ENCODE measurements around the gene TRPV5.
"Not testable (repeated sequence)": the region's sequence is repeated elsewhere in the genome, so short reads cannot be mapped to it uniquely, and the experiment has no call there.

TRPV5 gene

DNA sequence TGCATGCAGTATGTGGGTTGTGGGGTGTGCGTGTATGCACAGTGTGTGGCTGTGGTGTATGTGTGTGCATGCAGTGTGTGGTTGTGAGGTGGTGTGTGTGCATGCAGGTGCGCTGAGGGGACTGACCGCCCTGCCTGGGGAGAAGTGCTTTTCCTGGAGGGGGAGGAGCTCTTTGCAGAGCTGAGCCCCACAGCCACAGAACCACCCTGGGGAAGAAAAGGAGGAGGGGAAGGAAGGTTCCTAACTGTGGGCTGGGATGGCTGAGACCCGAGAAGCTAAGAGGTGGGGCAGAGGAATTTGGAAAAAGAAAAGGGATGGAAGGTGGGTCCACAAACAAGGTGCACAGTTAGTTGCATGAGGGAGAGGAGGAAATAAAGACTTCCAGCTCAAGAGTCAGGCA is at the start of gene TRPV5:
Gene TRPV5, minus strand, starts transcription at position 123 of the 400 bp plus-strand sequence. CDS start 287 bp downstream, outside the sequence.
- FAIRE-seq: no peak

DNA sequence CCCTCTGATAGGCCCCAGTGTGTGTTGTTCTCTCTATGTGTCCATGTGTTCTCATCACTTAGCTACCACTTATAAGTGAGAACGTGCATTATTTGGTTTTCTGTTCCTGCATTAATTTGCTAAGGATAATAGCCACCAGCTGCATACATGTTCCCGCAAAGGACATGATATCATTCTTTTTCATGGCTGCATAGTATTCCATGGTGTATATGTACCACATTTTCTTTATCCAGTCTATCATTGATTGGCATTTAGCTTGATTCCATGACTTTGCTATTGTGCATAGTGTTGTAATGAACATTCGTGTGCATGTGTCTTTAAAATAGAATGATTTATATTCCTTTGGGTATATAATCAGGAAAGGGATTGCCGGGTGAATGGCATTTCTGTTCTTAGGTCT is 44.9 kb upstream of the TRPV5 start:
- not testable (repeated sequence) for FAIRE-seq

DNA sequence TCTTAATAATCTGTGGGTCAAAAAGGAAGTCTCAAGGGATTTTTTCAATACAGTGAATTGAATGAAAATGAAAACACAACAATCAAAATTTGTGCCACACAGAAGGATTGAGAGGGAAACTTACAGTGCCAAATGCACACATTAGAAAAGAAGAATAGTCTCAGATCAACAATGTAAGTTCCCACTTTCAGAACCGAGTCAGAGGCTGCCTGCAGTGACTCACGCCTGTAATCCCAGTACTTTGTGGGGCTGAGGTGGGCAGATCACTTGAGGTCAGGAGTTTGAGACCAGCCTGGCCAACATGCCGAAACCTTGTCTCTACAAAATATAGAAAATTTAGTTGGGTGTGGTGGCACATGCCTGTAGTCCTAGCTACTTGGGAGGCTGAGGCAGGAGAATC is 41.1 kb upstream of the TRPV5 start:
- FAIRE-seq: no peak

DNA sequence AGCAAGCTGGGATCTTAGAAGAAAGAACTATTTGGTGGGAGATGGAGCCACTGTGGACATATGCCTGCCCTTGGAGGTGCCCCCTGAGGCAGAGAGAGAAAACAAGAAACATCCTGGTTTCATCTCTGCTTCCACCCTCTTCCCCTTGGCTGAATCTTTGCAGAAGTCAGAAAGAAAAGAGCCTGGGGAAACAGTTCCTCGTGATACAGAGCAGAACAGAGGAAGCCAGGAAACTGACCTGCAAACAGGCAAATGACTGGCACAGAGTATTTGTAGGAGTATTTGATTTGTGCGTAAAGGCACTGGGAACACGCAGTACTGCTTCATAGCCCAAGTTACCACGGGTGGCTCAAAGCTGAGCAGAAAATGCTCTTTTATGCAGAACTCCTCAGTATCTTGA is 35.6 kb upstream of the TRPV5 start:
- FAIRE-seq: no peak

DNA sequence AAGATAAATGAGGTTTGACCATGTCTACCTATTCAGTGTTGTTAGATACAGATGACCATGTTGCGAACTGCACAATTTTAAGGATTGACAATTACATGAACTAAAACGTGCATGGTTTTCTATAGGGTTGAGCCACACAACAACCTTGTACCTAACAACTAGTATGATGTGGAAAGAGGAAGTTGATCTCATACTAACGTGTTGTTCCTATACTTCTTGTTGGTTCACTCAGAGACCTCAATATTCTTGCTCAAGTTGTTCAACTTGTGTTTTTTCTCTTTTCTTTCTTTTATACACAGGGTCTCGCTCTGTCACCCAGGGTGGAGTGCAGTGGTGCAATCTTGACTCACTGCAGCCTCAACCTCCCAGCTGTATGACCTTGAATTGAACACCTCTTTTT is 34.7 kb upstream of the TRPV5 start:
- no peak for FAIRE-seq

DNA sequence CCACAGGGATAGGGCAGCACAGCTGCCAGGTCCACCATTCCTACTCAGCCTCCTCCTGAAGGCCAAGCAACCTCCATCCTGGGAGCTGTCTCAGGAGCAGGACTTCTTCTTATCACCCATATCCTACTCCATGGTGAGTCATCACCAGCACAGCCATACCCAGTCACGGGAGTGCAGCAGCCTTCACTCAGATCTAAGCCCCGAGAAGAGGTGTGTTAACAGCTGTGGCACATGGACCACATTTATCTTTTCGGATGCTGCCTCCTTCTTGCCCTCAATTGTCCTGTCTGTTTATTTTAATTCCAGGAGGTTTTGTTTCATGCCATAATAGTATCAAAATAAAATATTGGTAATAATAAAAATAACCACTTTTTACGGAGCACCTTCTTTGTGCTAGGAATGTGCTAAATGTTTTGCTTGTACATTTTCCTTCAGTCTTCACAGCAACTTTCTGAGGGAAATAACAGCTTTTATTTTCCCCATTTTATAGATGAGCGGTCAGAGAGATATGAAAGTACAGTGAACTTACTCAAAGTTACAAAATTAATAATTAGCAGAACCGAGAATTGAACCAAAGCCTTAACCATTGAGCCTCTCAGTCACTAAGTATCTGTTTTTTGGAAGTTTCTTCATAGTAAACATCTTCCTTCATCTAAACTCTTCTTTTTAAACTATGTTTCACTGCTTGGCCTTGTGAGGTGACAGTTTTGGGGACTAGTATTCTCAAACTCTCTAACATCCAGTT is 31.1 kb upstream of the TRPV5 start:
- no peak for FAIRE-seq

DNA sequence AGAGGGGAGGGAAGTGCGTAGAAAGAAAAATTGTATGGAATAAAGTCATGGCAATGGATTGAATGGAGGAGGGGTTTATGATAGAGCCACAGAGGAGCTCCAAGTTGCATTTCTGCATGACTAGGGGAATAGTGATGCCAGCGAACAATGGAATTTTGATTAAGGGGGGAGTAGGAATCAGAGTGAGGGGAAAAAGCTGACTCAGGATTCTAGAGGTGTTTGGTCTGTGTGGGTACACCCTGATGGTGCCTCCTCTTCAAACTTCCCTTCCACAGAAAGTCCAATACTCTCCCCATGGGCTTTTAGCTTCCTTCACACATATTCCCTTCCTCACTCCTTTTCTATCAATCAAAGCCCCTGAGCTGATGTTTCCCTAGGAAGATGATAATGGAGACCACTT is 30.4 kb upstream of the TRPV5 start:
- no peak for FAIRE-seq

DNA sequence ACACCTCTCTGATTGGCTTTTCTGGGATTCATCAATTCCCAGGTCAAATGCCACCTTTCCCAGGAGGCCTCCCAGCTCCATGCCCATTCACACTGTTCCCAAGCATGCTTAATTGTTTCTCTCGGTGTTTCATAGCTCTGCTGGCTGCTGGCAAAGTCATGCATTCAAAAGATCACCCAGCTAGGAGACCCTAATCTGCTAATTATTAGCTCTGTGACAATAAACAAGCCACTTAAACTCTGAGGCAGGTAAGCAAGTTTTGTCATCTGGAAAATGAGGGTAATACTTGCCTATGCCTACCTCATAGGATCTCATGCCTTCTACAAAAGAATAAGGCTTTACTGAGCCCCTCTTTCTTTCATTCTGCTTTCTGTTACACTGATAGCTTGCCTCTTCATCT is 29.4 kb upstream of the TRPV5 start:
- no peak for FAIRE-seq

DNA sequence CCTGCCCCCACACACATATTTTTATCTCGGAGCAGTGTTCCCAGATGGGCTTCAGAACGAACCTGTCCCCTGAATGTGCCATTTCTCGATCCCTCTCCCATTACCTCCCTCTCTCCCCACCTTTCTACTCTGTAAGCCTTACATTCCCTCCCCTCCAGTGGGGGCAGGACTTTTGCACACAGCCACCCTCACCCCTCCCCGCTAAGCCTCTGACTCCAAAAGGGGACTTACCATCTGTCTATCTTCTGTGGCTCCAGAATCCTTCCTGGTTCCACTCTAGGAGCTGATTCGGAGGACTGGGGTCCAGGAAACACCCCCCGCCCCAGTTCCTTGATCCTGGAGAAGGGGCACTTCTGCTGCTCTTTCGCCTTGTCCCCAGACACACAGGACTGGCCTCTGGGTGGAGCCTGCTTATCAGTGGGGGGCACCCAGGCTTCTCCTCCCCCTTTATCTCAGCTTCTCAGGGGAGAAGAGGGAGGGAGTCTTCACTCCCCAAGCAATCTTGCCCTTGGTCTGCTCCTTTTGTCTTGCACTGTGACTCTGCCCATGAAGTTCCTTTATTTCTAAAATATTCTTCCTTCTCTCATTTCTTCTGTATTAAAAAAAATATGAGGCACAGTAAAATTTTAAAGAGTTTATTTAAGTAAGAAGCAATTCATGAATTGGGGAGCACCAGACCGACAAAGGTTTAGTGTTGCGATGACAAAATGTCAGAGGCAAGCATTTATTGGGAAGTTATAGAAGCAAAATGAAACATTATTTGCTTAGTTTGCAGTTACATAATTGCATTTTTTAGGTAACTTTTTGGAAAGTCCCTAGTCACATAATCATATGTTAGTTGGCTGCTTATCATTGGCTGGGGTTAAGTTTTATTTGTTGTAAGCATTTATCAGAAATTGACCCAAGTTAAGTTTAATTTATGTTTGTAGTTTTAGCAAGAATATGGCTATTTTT is 28.7 kb upstream of the TRPV5 start, which contains the start of gene KEL:
Gene KEL, minus strand, starts transcription at position 391 of the 954 bp plus-strand sequence. Its CDS starts 157 bp downstream, at position 234.
- no peak for FAIRE-seq

DNA sequence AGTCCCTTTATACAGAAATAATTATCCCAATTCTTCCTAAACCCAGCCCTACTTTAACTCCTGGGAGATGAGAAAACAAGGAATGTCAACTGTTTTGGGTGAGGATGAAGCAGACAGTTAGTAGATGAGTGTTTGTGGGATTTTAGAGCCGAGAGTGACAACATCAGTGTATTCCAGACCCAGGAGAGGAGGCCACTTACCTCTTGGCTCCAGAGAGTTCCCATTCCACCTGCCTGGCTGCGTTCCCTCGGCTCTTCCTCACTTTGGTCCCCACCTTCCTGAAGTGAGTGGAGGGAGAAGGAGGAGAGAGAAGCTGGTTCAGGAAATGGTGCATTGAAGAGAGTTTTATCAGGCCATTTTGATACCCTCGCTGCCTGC is 28.0 kb upstream of the TRPV5 start:
- FAIRE-seq: no peak

DNA sequence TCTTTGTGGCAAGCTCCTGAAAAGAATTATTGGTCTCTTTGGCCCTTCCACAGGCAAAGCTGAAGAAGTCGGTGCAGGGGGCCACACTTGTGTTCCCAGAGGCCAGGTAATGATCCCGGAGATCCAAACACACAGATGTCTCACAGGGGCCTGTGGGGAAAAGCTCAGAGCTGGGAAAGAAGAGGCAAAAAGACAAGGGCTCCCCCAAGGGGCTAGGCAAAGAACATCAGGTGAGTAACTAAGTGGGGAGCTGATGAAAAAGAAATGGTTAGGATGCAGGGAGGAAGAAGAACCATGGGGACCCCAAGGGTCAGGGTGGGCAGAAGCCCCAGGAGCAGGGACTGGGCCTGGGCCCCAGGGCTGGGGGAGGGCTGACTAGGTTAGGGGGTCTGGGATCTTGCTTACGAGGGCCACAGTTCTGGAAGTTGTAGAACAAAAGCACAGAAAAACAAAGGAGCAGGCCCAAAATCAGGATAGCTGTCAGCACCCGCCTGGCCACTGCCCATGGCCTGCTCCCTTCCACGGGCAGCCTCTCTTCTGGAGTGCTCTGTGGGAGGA is 27.5 kb upstream of the TRPV5 start:
- FAIRE-seq: no peak

DNA sequence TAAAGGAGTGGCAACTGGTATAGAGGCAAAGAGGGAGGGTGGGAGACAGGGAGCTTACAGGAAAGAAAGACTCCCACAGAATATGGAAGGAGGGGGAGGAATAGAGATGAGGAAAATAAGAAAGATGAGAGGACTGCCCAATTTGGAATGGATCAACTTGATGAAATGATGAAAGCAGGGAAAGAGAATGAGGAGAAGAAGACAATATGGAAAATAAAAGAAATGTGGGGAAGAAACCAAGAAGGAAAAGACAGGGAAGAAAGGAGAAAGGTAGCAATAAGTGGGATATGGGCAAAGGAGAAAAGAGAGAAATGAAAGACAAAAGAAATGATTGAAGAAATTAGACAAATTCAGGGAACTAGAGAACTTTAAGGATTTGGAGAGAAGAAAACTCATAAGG is 25.7 kb upstream of the TRPV5 start:
- no peak for FAIRE-seq

DNA sequence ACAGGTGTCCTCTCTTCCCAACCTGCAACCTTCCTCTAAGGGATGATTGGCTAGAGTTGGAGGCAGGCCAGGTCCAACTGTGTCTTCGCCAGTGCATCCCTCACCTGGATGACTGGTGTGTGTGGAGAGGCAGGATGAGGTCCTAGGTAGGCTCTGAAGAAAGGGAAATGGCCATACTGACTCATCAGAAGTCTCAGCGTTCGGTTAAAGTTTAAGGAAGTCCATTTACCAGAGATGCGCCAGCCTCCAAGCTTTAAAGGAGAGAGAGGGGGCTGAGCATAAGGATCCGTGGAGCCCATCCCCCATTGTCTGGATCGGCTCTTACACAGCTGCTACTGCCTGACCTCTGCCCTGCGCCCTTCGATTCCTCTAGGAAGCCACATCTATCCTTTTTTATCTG is 24.2 kb upstream of the TRPV5 start:
- no peak for FAIRE-seq

DNA sequence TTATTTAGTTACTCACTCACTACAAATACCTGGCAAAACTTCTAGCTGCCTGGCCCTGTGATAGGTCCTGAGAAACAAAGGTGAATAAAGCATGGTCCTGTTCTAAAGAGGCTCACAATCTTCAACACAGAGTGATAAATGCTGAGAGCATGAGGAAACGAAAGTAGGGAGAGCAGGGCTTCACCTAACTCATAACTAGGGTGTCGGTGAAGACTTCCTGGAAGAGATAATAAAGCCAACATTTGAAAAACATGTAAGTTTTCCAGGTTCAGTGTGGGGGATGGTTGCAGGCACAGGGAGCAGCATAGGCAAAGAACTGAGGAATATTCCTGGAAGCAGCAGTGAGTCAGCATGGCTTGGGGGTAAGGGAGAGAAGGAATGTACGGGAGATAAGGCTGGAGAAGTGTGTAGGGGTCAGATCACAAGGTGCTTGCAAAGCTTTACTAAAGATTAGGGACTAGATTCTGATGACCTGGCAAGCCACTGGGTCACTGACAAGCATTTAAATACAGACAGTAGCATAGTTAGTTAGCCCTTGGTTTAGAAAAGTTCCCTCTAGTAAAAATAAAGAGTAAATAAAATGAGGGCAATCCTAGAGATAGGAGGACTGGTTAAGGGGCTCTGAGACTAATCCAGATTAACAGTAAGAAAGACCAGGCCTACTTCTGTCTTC is 23.5 kb upstream of the TRPV5 start:
- FAIRE-seq: no peak

DNA sequence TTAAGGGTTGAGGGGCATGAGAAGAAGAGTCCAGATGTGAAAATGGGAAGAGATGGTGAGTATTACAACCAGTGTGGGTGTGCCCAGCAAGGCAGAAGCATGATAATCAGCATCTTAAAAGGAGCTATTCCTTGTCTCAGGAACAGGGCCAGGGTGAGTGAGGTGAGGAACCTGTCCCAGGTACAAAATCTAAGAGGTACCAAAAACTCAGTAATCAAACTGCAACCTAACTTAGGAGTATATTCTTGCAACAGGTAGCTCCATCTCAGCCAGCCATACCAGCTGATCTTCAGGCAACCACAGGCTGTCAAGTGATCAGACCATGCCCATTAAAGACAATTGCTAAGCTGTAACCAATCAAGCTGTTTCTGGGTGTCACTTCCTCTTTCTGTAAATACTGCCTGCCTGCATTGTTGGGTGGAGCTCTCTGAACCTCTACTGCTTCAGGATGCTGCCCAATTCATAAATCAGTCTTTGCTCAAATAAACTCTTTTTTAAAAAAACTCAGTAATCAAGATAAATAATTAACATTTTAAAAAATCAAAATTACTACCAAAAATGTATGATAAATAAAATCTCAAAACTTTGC is 21.2 kb upstream of the TRPV5 start:
- no peak for FAIRE-seq

DNA sequence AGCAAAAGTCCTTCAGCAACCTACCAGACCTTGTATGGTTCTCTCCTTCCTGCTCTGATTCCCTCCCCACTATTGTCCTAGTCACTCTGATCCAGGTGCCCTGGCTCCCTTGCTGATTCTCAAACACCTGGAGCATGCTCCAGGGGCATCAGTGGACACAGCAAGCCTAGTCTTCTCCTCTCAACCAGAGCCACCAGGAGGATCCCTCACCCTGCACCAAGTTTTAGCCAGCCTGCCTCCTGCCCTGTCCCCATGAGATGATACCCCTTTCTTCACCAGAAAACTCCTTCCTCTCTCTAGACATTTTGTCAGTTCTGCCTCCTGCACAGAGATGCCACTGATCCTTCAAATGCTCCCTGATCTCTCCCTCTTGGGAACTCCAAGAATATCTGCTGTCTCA is 16.7 kb upstream of the TRPV5 start:
- no peak for FAIRE-seq

DNA sequence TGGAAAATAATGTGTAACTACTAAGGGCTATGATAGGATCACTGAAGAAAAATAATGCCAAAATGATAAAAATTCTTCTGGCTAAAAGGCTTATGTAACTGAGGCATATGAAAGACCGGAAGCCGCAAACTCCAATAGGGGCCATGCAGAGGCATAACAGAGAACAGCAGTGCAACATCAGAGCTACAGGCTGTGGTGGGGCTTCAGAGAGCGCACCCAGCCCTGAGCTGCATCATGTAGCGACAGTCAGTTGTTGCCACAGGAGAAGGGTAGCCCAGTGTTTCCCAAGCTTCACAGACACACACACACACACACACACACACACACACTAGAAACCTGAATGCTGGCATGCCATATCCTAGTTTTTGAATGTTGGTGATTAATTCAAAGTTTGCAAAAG is 15.1 kb upstream of the TRPV5 start:
- FAIRE-seq: no peak

DNA sequence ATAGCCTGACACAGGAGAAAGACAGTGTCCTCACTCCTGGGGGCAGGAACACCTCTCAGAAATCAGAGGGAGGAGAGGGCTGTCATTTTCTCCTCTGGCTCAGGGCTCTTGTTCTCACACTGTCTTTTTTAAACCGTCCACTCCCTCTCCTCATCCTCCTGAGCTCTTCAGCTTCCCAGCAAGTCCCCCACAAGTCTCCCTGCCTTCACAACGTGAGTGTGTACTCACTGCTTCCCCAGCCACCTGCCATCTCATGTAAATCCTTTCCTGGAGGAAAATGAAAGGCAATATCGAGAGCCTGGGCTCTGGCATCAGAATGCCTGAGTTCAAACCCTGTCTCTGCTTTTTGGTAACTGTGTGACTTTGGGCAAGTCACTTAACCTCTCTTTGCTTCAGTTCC is 11.5 kb upstream of the TRPV5 start:
- no peak for FAIRE-seq

DNA sequence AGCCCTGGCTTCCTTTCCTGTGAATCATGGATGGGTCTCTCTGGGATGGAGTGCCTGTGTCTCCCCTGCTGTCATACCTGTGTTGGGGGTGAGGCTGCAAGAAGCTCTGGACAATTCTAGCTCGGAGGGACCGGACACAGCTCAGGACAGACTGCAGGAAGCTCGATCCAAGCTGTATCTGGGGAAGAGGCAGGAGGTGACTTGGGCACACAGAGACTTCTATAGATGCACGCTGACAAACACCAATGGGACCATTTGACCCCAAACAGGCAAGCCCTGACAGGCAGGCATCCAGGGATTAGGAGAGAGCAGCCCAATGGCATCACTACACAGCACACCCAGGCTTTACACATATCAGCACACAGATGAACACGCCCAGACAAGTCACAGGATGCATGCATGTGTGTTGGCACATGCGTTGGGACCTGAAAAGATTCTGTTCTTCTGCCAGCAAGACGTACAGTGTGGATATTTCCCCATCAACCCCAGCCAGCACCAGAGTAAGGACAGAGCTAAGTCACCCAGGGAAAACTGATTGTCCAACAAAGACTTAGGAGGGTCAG is 10.2 kb upstream of the TRPV5 start:
- no peak for FAIRE-seq

DNA sequence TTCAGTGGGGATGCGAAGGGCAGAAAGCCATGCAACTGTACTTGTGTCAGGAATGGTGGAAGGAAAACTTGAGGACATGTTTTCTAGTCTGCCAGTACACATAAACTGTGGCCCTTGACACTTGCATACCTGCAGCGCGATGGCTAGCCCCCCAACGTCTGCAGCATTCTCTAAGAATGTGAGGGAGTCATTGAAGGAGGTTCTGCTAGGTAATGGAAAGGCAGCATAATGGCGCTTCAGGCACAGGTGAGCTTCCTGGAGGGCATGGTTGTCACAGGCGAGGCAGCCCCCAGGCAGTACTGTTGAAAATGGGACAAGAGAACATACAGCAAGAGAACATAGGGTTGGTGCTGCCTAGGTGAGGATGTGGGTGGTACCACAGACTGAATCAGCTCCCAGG is 9.2 kb upstream of the TRPV5 start:
- FAIRE-seq: no peak

DNA sequence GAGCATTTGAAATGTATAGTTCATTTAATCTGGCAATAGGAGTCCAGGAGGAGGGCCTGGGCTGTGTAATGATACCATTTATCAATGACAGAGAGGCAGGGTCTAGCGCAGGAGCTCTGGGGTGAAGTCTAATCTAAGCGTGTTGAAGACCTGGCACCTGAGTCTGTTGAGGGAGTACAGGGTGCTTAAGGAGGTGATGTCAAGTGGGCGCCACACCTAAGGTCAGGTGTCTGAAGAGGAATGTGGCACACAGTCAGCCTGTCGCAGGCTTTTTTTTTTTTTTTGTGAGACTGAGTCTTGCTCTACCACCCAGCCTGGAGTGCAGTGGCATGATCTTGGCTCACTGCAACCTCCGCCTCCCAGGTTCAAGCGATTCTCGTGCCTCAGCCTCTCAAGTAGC is 8.0 kb upstream of the TRPV5 start:
- no peak for FAIRE-seq

DNA sequence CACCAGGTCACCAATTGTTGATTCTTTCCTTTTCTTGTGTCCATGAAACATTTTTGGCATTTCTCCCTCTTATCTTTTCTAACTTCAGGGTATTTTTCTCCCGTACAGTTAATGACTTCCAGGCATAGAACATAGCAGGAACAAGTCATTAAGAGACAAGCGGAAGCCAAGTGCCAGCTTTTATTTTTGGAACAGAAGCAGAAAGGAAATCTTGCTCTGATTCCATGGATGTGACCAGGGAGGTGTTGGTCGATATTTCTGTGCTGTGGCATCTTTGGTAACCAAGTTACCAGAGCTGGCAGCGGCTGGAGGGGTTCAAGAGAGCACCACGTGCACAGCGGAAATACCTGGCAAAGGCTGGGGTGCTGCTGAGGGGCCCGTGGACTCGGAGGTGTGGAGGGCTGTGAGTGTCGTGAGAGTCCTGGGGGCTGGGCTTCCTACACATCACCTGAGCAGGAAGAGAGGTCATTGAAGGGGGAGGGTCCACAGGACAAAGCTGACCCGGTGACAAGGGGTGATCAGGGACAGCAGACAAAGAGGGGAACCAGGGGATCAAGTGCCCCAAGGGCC is 7.5 kb upstream of the TRPV5 start:
- no peak for FAIRE-seq

Measured in endometrium (tissue), 2 donors.